Fibroblast of lung (primary cell): ENCODE results near the gene INF2. TPM values are rescaled to one million over a fixed set of nuclear protein-coding genes. Genes with fewer than 3 reads are reported as not detected.

Experiments
- DNase-seq, 2 donors: peaks; one replicate each; pipeline versions ENCODE4 v3.0.0 to v3.0.0-alpha.2; 2010; ENCODE audit warnings: low read depth in 2 of 2
- H2AFZ ChIP-seq: 2 replicates; pipeline ENCODE4 v1.5.1; 2012; ENCODE audit warnings: low read length, control low read depth, inconsistent platforms
- H3K27ac ChIP-seq: 2 replicates; pipeline ENCODE4 v1.5.1; 2011; ENCODE audit warnings: low read length, control low read depth; ENCODE audit not compliant: insufficient read depth
- H3K27me3 ChIP-seq: 2 replicates; pipeline ENCODE4 v1.5.1; 2011; ENCODE audit warnings: mild to moderate bottlenecking, low read length; ENCODE audit not compliant: control insufficient read depth, insufficient read depth
- H3K36me3 ChIP-seq: 2 replicates; pipeline ENCODE4 v1.5.1; 2011; ENCODE audit warnings: low read length; ENCODE audit not compliant: control insufficient read depth, insufficient read depth
- H3K4me1 ChIP-seq: 2 replicates; pipeline ENCODE4 v1.5.1; 2011; ENCODE audit warnings: low read length; ENCODE audit not compliant: control insufficient read depth, insufficient read depth; ENCODE audit errors: extremely low read depth
- H3K4me2 ChIP-seq: 2 replicates; pipeline ENCODE4 v1.5.1; 2011; ENCODE audit warnings: low read length, control low read depth; ENCODE audit not compliant: insufficient read depth; ENCODE audit errors: extremely low read depth
- H3K4me3 ChIP-seq, 4 experiments: fragments of 200-600 bp in 1 of 4; sonication (generic) in 1 of 4; replicated peaks in 1 of 4; 2 replicates each; pipeline ENCODE4 v1.5.1; 2011 to 2016; ENCODE audit warnings: low read length in 4 of 4, low read depth in 3 of 4, mild to moderate bottlenecking in 3 of 4, control low read depth in 2 of 4, inconsistent platforms in 1 of 4, mixed read lengths in 1 of 4; ENCODE audit not compliant: insufficient read depth in 1 of 4; ENCODE audit errors: control extremely low read depth in 1 of 4
- H3K79me2 ChIP-seq: 2 replicates; pipeline ENCODE4 v1.5.1; 2012; ENCODE audit warnings: mild to moderate bottlenecking, low read length, inconsistent platforms; ENCODE audit not compliant: control insufficient read depth, insufficient read depth
- H3K9ac ChIP-seq: 2 replicates; pipeline ENCODE4 v1.5.1; 2011; ENCODE audit warnings: mild to moderate bottlenecking, low read length, control low read depth; ENCODE audit not compliant: insufficient read depth
- H3K9me3 ChIP-seq: 2 replicates; pipeline ENCODE4 v1.5.1; 2012; ENCODE audit warnings: low read depth, low read length; ENCODE audit not compliant: control insufficient read depth, insufficient read depth
- H4K20me1 ChIP-seq: 2 replicates; pipeline ENCODE4 v1.5.1; 2011; ENCODE audit warnings: low read length; ENCODE audit not compliant: control insufficient read depth, insufficient read depth; ENCODE audit errors: extremely low read depth
- EZH2 ChIP-seq: IDR thresholded peaks from 2 replicates; pipeline ENCODE4 v1.5.1; 2012; ENCODE audit warnings: low read length, control low read depth, mild to moderate bottlenecking; ENCODE audit errors: missing control alignments
- polyA plus RNA-seq, 2 donors: library from polyadenylated mRNA; depleted of rRNA in 1 of 2; stranded (reverse) in 1 of 2; unstranded in 1 of 2; fragments of >200 nt; gene quantifications; 2 replicates each; pipeline ENCODE4 v1.2.1, GENCODE V29; 2011 to 2012; ENCODE audit warnings: missing spikeins in 1 of 2
- total RNA-seq: library from RNA; depleted of rRNA; stranded (reverse); fragments of >200 nt; gene quantifications from 2 replicates; pipeline ENCODE4 v1.2.1, GENCODE V29; 2014
- TF ChIP-seq, protein P1 (sequence below), 2 donors: IDR thresholded peaks in 1 of 2; conservative IDR thresholded peaks in 1 of 2; 1 replicate in 1 of 2; 2 replicates in 1 of 2; pipeline ENCODE4 v1.5.1; 2011 to 2012; ENCODE audit warnings: low read length in 2 of 2, control low read depth in 1 of 2, inconsistent platforms in 1 of 2, low read depth in 1 of 2, mild to moderate bottlenecking in 1 of 2

The INF2 gene
- total and polyA plus RNA-seq, 2 donors (not counting 1 experiment from before 2014, with no cell fraction given), result 19.8 to 50.9 TPM

DNA sequence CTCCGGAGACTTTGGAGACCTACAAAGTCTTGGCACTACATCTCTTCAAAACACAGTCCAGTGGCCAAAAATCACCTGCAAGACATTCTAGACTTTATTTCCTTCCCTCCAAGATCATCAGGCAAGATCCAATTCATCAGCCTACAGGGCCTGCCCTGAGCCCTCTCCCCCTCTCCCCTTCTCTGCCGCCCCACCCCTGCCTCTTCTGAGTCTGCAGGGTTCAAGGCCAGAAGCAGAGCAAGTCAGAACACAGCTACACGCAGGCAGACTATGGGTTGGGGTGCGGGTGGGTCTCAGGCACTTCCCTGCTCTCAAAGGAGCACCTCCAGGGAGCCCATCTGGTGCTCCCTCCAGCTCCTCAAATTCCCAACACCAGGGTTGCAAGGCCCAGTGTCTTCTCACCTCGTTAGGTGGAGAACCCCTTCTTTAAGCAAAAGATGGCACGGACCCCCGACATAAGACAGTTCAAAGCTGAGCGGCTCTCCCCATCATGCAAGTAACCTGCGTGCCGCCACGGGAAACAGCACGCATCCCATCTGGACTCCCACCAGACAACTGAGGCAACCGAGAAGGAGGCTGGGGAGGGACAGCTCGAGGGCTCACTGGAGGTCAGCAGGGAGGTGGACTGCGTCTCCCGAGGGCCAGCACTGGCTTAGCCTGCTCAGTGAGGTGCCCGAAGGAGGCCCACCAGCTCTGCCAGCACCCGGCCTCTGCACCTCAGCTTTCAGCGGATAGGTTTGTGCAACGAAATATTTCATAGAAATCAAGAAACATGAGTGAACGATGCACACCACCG lies 5.6 kb upstream of the INF2 start:
- H3K36me3 ChIP-seq, result no peaks in the 10 kb centered on the region
- TF ChIP-seq EZH2, result no peak
- TF ChIP-seq, protein P1, sequence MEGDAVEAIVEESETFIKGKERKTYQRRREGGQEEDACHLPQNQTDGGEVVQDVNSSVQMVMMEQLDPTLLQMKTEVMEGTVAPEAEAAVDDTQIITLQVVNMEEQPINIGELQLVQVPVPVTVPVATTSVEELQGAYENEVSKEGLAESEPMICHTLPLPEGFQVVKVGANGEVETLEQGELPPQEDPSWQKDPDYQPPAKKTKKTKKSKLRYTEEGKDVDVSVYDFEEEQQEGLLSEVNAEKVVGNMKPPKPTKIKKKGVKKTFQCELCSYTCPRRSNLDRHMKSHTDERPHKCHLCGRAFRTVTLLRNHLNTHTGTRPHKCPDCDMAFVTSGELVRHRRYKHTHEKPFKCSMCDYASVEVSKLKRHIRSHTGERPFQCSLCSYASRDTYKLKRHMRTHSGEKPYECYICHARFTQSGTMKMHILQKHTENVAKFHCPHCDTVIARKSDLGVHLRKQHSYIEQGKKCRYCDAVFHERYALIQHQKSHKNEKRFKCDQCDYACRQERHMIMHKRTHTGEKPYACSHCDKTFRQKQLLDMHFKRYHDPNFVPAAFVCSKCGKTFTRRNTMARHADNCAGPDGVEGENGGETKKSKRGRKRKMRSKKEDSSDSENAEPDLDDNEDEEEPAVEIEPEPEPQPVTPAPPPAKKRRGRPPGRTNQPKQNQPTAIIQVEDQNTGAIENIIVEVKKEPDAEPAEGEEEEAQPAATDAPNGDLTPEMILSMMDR (conservative IDR thresholded peaks at IDR 0.05 in 1 of 2, IDR thresholded peaks at IDR 0.05 in 1 of 2; ENCODE audit: low read depth in 1 of 2, low read length in 2 of 2), result no peak
- peaks cover 42% of the 10 kb centered on the region for H3K4me1 ChIP-seq
- no peaks in the 10 kb centered on the region for H3K27me3 ChIP-seq
- H3K4me3 ChIP-seq, result no peak overlapping the region
- no peaks in the 10 kb centered on the region for H3K79me2 ChIP-seq
- DNase-seq, result no peak
- no peak overlapping the region for H3K9ac ChIP-seq
- H3K4me2 ChIP-seq, result no peak overlapping the region
- H3K9me3 ChIP-seq, result no peaks in the 10 kb centered on the region
- H4K20me1 ChIP-seq, result no peaks in the 10 kb centered on the region
- no peak overlapping the region for H2AFZ ChIP-seq
- no peak overlapping the region for H3K27ac ChIP-seq

DNA sequence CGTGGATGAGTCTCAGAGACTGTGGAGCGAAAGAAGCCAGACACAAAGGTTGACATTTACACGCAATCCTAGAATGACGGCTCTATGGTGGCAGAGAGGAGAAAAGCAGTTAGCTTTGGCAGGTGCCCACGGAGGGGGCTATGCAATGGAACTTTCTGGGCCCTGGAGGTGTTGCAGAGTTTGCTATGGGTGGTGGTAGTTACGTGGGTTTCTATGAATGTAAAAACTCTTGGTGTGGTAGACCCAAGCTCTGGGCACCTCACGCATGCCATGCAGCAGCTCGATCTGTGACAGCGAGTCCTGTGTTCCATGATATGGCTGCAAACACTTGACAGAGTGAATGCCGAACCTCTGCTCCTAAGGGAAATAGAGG lies 5.0 kb upstream of the INF2 start:
- no peak overlapping the region for H3K4me3 ChIP-seq
- H4K20me1 ChIP-seq, result no peaks in the 10 kb centered on the region
- no peaks in the 10 kb centered on the region for H3K79me2 ChIP-seq
- no peak overlapping the region for H3K9ac ChIP-seq
- no peaks in the 10 kb centered on the region for H3K9me3 ChIP-seq
- no peak overlapping the region for H3K27ac ChIP-seq
- H3K36me3 ChIP-seq, result no peaks in the 10 kb centered on the region
- H3K4me1 ChIP-seq, result peaks cover 42% of the 10 kb centered on the region
- no peak for DNase-seq
- H3K27me3 ChIP-seq, result no peaks in the 10 kb centered on the region
- no peak overlapping the region for H2AFZ ChIP-seq
- no peak for TF ChIP-seq EZH2
- TF ChIP-seq, protein P1 (conservative IDR thresholded peaks at IDR 0.05 in 1 of 2, IDR thresholded peaks at IDR 0.05 in 1 of 2; ENCODE audit: low read depth in 1 of 2, low read length in 2 of 2), result no peak
- no peak overlapping the region for H3K4me2 ChIP-seq

DNA sequence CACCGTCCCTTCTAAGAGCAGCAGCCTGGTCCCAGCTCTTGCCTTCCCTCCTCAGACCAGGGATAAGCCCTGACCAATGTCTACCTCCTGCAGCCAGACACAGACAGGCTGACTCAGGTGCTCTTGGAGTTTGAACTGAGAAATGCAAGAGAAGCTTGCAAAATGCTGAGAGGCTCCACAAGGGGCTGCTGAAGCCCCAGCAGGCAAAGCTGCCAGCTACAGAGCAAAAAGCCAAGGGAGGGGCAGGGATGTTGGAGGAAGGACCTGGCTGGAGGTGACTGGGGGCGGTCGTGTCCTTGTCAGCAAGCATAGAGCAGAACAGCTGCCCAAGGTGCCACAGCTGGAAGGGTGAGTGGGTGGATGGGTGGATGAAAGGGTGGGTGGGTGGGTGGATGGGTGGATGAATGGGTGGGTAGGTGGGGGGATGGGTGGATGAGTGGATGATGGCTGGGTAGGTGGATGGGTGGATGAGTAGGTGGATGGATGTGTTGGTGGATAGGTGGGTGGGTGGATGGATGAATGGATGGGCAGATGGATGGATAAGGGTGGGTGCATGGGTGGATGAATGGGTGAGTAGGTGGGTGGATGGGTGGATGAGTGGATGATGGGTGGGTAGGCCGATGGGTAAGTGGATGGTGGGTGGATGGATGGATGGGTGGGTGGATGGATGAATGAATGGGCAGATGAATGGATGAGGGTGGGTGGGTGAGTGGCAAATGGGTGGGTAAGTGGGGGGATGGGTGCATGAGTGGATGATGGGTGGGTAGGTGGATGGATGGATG lies 4.0 kb upstream of the INF2 start:
- Histone ChIP-seq H3K9ac (no peak overlapping the region), H3K4me3 (no peak overlapping the region), H3K36me3 (no peaks in the 10 kb centered on the region), H2AFZ (no peak overlapping the region), H4K20me1 (no peaks in the 10 kb centered on the region), H3K4me1 (peaks cover 35% of the 10 kb centered on the region), H3K9me3 (no peaks in the 10 kb centered on the region), H3K27me3 (no peaks in the 10 kb centered on the region), H3K4me2 (no peak overlapping the region), H3K27ac (no peak overlapping the region), H3K79me2 (peaks cover 9% of the 10 kb centered on the region)
- DNase-seq, result peak in 1 of 2 donors; percentile 29
- TF ChIP-seq EZH2, result no peak
- TF ChIP-seq, protein P1 (conservative IDR thresholded peaks at IDR 0.05 in 1 of 2, IDR thresholded peaks at IDR 0.05 in 1 of 2; ENCODE audit: low read depth in 1 of 2, low read length in 2 of 2), result no peak
